Breast epithelium (tissue), 3 donors: ENCODE measurements around the gene TCF7.

ENCODE experiments used
- POLR2AphosphoS5 ChIP-seq, 3 donors: sonication (generic); formaldehyde crosslinking; IDR thresholded peaks; one replicate each; pipeline ENCODE4 v1.6.1; 2017; ENCODE audit warnings: antibody characterized with exemption in 3 of 3
- TF ChIP-seq, protein P1 (sequence below), 3 donors: fragments of 450-650 bp; IDR thresholded peaks; one replicate each; pipeline ENCODE4 v1.5.1; 2016 to 2017; ENCODE audit warnings: antibody characterized with exemption in 3 of 3, mild to moderate bottlenecking in 3 of 3, moderate library complexity in 3 of 3

DNA sequence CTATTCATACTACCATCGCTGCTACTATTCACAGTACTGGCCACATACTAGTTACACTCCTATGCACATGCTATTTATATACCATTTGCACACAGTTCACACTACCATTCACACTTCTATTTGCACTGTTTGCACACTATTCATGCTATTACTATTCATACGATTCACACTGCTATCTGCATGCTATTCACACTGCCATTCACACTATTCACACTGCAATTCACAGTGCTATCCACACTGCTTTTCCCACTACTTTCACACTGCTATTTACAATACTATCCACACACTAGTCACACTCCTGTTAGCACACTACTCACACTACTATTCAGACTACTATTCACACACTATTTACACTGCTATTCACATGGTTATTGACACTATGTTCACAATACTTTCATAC is 39.4 kb upstream of the TCF7 start:
- TF ChIP-seq, protein P1, sequence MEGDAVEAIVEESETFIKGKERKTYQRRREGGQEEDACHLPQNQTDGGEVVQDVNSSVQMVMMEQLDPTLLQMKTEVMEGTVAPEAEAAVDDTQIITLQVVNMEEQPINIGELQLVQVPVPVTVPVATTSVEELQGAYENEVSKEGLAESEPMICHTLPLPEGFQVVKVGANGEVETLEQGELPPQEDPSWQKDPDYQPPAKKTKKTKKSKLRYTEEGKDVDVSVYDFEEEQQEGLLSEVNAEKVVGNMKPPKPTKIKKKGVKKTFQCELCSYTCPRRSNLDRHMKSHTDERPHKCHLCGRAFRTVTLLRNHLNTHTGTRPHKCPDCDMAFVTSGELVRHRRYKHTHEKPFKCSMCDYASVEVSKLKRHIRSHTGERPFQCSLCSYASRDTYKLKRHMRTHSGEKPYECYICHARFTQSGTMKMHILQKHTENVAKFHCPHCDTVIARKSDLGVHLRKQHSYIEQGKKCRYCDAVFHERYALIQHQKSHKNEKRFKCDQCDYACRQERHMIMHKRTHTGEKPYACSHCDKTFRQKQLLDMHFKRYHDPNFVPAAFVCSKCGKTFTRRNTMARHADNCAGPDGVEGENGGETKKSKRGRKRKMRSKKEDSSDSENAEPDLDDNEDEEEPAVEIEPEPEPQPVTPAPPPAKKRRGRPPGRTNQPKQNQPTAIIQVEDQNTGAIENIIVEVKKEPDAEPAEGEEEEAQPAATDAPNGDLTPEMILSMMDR (IDR thresholded peaks at IDR 0.05): no peak
- no peak for TF ChIP-seq POLR2AphosphoS5 (IDR thresholded peaks at IDR 0.05)
